GM23338 (cell line): ENCODE data around the gene NID1. TPM values are rescaled to one million over a fixed set of nuclear protein-coding genes. Genes with fewer than 3 reads are reported as not detected.

Experiments used
- ATAC-seq: fragments of 200-7000 bp; cut with Tn5 transposase; 3 replicates; pipeline ENCODE4 v1.9.1; 2020
- DNase-seq: peaks from one replicate; pipeline ENCODE4 v3.0.0-alpha.2; 2015; ENCODE audit warnings: low spot score
- H2AFZ ChIP-seq: fragments of 200-600 bp; sonication (generic); 2 replicates; pipeline ENCODE4 v1.8.0; 2016; ENCODE audit warnings: antibody characterized with exemption, mild to moderate bottlenecking, moderate library complexity
- H3F3A ChIP-seq: fragments of 200-600 bp; sonication (generic); replicated peaks from 2 replicates; pipeline ENCODE4 v1.8.0; 2017; ENCODE audit warnings: antibody characterized with exemption, mixed run types, low read depth
- H3K27ac ChIP-seq: fragments of 200-600 bp; sonication (generic); 2 replicates; pipeline ENCODE4 v1.6.1; 2016; ENCODE audit warnings: low read depth
- H3K27me3 ChIP-seq: fragments of 200-600 bp; sonication (generic); 2 replicates; pipeline ENCODE4 v1.8.0; 2016; ENCODE audit warnings: mild to moderate bottlenecking, mixed run types, moderate library complexity; ENCODE audit not compliant: insufficient read depth
- H3K36me3 ChIP-seq: fragments of 200-600 bp; sonication (generic); 2 replicates; pipeline ENCODE4 v1.8.0; 2016; ENCODE audit warnings: mild to moderate bottlenecking; ENCODE audit not compliant: insufficient read depth
- H3K4me1 ChIP-seq: fragments of 200-600 bp; sonication (generic); 2 replicates; pipeline ENCODE4 v1.8.0; 2016; ENCODE audit warnings: mild to moderate bottlenecking, moderate library complexity; ENCODE audit not compliant: insufficient read depth
- H3K4me2 ChIP-seq: fragments of 200-600 bp; sonication (generic); 2 replicates; pipeline ENCODE4 v1.7.1; 2017; ENCODE audit warnings: mixed run types
- H3K4me3 ChIP-seq: fragments of 200-600 bp; sonication (generic); 2 replicates; pipeline ENCODE4 v1.6.1; 2016; ENCODE audit warnings: mixed run types
- H3K79me2 ChIP-seq: fragments of 200-600 bp; sonication (generic); replicated peaks from 2 replicates; pipeline ENCODE4 v1.8.0; 2017; ENCODE audit warnings: mild to moderate bottlenecking; ENCODE audit not compliant: insufficient read depth
- H3K9me2 ChIP-seq: fragments of 200-600 bp; sonication (generic); 2 replicates; pipeline ENCODE4 v1.8.0; 2017; ENCODE audit not compliant: insufficient read depth
- H4K20me1 ChIP-seq: fragments of 200-600 bp; sonication (generic); replicated peaks from 2 replicates; pipeline ENCODE4 v1.8.0; 2017; ENCODE audit warnings: mild to moderate bottlenecking; ENCODE audit not compliant: insufficient read depth
- H3K27ac Mint-ChIP-seq: 2 replicates; pipeline ENCODE4 v1.8.0; 2020; ENCODE audit warnings: inconsistent platforms, mild to moderate bottlenecking, moderate library complexity, mixed read lengths
- H3K27me3 Mint-ChIP-seq: 3 replicates; pipeline ENCODE4 v1.8.0; 2022; ENCODE audit warnings: low read depth, mild to moderate bottlenecking, moderate library complexity, mixed read lengths, inconsistent platforms; ENCODE audit not compliant: insufficient read depth, poor library complexity
- H3K36me3 Mint-ChIP-seq: 3 replicates; pipeline ENCODE4 v1.8.0; 2021; ENCODE audit warnings: low read depth, mild to moderate bottlenecking, inconsistent platforms, moderate library complexity, mixed read lengths
- H3K4me1 Mint-ChIP-seq: 3 replicates; pipeline ENCODE4 v1.8.0; 2020; ENCODE audit warnings: mild to moderate bottlenecking, inconsistent platforms, mixed read lengths
- H3K4me3 Mint-ChIP-seq: 3 replicates; pipeline ENCODE4 v1.8.0; 2021; ENCODE audit warnings: moderate library complexity, mild to moderate bottlenecking, inconsistent platforms, mixed read lengths
- H3K9me3 Mint-ChIP-seq: 3 replicates; pipeline ENCODE4 v1.8.0; 2020; ENCODE audit warnings: moderate library complexity, mild to moderate bottlenecking, inconsistent platforms, mixed read lengths
- CREB1 ChIP-seq: fragments of 250-450 bp; sonication (Bioruptor Pico); IDR thresholded peaks from 2 replicates; pipeline ENCODE4 v1.5.0; 2020; ENCODE audit warnings: low read depth, mild to moderate bottlenecking, moderate library complexity
- EZH2 ChIP-seq: fragments of 200-600 bp; sonication (generic); IDR thresholded peaks from one replicate; pipeline ENCODE4 v1.8.0; 2017; ENCODE audit warnings: antibody characterized with exemption, mild to moderate bottlenecking, low read depth; ENCODE audit not compliant: unreplicated experiment
- EZH2phosphoT487 ChIP-seq: fragments of 200-600 bp; sonication (generic); IDR thresholded peaks from one replicate; pipeline ENCODE4 v1.8.1; 2018; ENCODE audit warnings: antibody characterized with exemption; ENCODE audit not compliant: unreplicated experiment
- JUNB ChIP-seq: IDR thresholded peaks from one replicate; pipeline ENCODE4 v1.6.1; 2016; ENCODE audit warnings: antibody characterized with exemption; ENCODE audit not compliant: unreplicated experiment
- NANOG ChIP-seq: IDR thresholded peaks from 2 replicates; pipeline ENCODE4 v1.6.1; 2016; ENCODE audit warnings: antibody characterized with exemption, borderline replicate concordance
- POLR2AphosphoS5 ChIP-seq: IDR thresholded peaks from 2 replicates; pipeline ENCODE4 v1.6.1; 2016; ENCODE audit warnings: antibody characterized with exemption, low read depth
- STAT1 ChIP-seq: IDR thresholded peaks from one replicate; pipeline ENCODE4 v1.6.1; 2016; ENCODE audit warnings: antibody characterized with exemption; ENCODE audit not compliant: unreplicated experiment
- ZNF114 ChIP-seq: fragments of 250-450 bp; sonication (Bioruptor Pico); IDR thresholded peaks from 2 replicates; pipeline ENCODE4 v1.5.0; 2020; ENCODE audit warnings: mild to moderate bottlenecking, moderate library complexity
- ZNF331 ChIP-seq: fragments of 250-450 bp; sonication (Bioruptor Pico); IDR thresholded peaks from 2 replicates; pipeline ENCODE4 v1.5.0; 2020; ENCODE audit warnings: low read depth, mild to moderate bottlenecking, moderate library complexity
- polyA plus RNA-seq: library from polyadenylated mRNA; unstranded; fragments of >200 nt; fragmentation: Nextera tagmentation; extraction: Ambion mirVana; gene quantifications from 2 replicates; pipeline ENCODE4 v1.2.1, GENCODE V29; 2016
- total RNA-seq: library from RNA; depleted of rRNA; stranded (reverse); fragments of >200 nt; shearing (Covaris generic); gene quantifications from 2 replicates; pipeline ENCODE4 v1.2.3, GENCODE V29; 2014
- TF ChIP-seq, protein P1 (sequence below), 2 experiments: fragments of 200-600 bp in 1 of 2; sonication (generic) in 1 of 2; conservative IDR thresholded peaks; 2 replicates each; pipeline versions ENCODE4 v1.5.1 to v1.6.1; 2016 to 2017; ENCODE audit warnings: antibody characterized with exemption in 2 of 2, low read depth in 2 of 2, mild to moderate bottlenecking in 2 of 2, moderate library complexity in 1 of 2
- TF ChIP-seq, protein P2 (sequence below): IDR thresholded peaks from one replicate; pipeline ENCODE4 v1.6.1; 2018; ENCODE audit warnings: antibody characterized with exemption; ENCODE audit not compliant: unreplicated experiment
- TF ChIP-seq, protein P3 (sequence below): IDR thresholded peaks from 2 replicates; pipeline ENCODE4 v1.6.1; 2016; ENCODE audit warnings: antibody characterized with exemption
- TF ChIP-seq, protein P4 (sequence below): fragments of 250-450 bp; sonication (Bioruptor Pico); IDR thresholded peaks from 2 replicates; pipeline ENCODE4 v1.5.0; 2020; ENCODE audit warnings: mild to moderate bottlenecking, moderate library complexity

Gene NID1
- total and polyA plus RNA-seq, 2 experiments from 2014 or later, result 7.1 to 32.5 TPM

DNA sequence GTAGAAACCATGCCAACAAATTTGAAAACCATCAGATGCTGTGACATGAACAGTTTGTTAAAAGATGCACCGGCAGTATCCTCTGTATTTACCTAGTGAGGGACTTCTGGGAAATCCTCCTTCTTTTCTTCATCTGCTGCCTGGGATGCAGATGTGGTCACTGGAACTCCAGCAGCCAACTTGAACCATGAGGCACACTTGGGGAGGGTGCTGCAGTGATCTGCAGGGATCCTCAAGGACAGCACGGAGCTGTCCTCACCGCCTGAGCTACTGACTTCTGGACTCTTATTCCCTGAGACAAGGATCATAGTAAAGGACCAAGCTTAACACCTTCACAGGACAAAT is 19.5 kb upstream of the NID1 start (continued):
- no peak for TF ChIP-seq CREB1
- no peak for TF ChIP-seq ZNF331 (CRISPR knock-in tag)
- TF ChIP-seq NANOG, result no peak
- no peak for TF ChIP-seq JUNB

DNA sequence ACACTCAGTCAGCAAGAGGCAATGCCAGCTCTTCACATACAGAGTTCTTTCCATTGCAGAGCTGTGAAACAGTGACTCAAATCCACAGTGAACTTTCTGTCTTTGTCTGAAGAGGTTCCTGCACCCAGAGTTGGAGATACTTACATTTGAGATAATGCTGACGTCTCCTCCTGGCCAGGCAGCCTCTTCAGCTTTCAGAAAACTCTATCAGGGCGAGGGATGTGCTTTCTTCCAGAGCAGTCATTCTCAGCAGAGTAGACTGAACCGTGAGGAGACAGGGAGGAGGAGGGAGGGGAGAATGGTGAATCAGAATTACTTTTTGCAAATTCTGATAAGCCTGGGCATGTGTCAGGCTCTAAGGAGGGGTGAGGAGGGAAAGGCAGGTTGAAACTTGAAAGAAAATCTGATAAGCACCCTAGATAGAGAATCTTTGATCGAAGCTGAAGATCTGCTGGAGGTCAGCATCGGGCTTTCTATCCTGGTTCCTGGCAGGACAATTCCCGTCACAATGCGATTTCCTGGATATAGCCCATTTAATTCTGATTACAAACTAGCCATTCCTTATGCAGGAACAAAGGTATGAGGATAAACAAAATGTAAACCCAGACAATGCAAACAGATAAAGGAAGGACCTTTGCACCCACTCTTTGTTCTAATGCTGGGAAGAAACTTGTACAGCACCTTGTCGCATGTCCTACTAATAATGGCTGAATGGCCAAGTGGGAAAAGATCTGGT is 18.9 kb upstream of the NID1 start:
- Mint-ChIP-seq H3K27ac (no peak overlapping the region), H3K9me3 (no peaks in the 10 kb centered on the region), H3K27me3 (peaks cover 9% of the 10 kb centered on the region), H3K36me3 (no peaks in the 10 kb centered on the region), H3K4me3 (no peak overlapping the region), H3K4me1 (0 out of 3 replicates have a peak, but pooled peaks cover 3% of the 10 kb centered on the region)
- H3K4me3 ChIP-seq, result no peak overlapping the region
- no peak overlapping the region for H3K4me2 ChIP-seq
- H3K27me3 ChIP-seq, result no peaks in the 10 kb centered on the region
- no peak overlapping the region for H3K27ac ChIP-seq
- ATAC-seq, result no peak
- DNase-seq, result no peak
- H2AFZ ChIP-seq, result peak overlapping the region; percentile 81; the same call in 1 of the 2 replicates
- H4K20me1 ChIP-seq, result no peaks in the 10 kb centered on the region
- H3K36me3 ChIP-seq, result no peaks in the 10 kb centered on the region
- no peaks in the 10 kb centered on the region for H3K9me2 ChIP-seq
- no peaks in the 10 kb centered on the region for H3F3A ChIP-seq
- no peaks in the 10 kb centered on the region for H3K79me2 ChIP-seq
- H3K4me1 ChIP-seq, result no peaks in the 10 kb centered on the region
- TF ChIP-seq, protein P1, sequence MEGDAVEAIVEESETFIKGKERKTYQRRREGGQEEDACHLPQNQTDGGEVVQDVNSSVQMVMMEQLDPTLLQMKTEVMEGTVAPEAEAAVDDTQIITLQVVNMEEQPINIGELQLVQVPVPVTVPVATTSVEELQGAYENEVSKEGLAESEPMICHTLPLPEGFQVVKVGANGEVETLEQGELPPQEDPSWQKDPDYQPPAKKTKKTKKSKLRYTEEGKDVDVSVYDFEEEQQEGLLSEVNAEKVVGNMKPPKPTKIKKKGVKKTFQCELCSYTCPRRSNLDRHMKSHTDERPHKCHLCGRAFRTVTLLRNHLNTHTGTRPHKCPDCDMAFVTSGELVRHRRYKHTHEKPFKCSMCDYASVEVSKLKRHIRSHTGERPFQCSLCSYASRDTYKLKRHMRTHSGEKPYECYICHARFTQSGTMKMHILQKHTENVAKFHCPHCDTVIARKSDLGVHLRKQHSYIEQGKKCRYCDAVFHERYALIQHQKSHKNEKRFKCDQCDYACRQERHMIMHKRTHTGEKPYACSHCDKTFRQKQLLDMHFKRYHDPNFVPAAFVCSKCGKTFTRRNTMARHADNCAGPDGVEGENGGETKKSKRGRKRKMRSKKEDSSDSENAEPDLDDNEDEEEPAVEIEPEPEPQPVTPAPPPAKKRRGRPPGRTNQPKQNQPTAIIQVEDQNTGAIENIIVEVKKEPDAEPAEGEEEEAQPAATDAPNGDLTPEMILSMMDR (conservative IDR thresholded peaks at IDR 0.05; ENCODE audit: low read depth in 2 of 2), result no peak
- TF ChIP-seq ZNF114 (CRISPR knock-in tag) (no peak), POLR2AphosphoS5 (no peak), STAT1 (no peak), EZH2phosphoT487 (no peak), EZH2 (no peak), NANOG (no peak), CREB1 (no peak)
- TF ChIP-seq, protein P2, sequence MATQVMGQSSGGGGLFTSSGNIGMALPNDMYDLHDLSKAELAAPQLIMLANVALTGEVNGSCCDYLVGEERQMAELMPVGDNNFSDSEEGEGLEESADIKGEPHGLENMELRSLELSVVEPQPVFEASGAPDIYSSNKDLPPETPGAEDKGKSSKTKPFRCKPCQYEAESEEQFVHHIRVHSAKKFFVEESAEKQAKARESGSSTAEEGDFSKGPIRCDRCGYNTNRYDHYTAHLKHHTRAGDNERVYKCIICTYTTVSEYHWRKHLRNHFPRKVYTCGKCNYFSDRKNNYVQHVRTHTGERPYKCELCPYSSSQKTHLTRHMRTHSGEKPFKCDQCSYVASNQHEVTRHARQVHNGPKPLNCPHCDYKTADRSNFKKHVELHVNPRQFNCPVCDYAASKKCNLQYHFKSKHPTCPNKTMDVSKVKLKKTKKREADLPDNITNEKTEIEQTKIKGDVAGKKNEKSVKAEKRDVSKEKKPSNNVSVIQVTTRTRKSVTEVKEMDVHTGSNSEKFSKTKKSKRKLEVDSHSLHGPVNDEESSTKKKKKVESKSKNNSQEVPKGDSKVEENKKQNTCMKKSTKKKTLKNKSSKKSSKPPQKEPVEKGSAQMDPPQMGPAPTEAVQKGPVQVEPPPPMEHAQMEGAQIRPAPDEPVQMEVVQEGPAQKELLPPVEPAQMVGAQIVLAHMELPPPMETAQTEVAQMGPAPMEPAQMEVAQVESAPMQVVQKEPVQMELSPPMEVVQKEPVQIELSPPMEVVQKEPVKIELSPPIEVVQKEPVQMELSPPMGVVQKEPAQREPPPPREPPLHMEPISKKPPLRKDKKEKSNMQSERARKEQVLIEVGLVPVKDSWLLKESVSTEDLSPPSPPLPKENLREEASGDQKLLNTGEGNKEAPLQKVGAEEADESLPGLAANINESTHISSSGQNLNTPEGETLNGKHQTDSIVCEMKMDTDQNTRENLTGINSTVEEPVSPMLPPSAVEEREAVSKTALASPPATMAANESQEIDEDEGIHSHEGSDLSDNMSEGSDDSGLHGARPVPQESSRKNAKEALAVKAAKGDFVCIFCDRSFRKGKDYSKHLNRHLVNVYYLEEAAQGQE, result no peak
- TF ChIP-seq, protein P3, sequence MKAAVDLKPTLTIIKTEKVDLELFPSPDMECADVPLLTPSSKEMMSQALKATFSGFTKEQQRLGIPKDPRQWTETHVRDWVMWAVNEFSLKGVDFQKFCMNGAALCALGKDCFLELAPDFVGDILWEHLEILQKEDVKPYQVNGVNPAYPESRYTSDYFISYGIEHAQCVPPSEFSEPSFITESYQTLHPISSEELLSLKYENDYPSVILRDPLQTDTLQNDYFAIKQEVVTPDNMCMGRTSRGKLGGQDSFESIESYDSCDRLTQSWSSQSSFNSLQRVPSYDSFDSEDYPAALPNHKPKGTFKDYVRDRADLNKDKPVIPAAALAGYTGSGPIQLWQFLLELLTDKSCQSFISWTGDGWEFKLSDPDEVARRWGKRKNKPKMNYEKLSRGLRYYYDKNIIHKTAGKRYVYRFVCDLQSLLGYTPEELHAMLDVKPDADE, result no peak
- TF ChIP-seq, protein P4, sequence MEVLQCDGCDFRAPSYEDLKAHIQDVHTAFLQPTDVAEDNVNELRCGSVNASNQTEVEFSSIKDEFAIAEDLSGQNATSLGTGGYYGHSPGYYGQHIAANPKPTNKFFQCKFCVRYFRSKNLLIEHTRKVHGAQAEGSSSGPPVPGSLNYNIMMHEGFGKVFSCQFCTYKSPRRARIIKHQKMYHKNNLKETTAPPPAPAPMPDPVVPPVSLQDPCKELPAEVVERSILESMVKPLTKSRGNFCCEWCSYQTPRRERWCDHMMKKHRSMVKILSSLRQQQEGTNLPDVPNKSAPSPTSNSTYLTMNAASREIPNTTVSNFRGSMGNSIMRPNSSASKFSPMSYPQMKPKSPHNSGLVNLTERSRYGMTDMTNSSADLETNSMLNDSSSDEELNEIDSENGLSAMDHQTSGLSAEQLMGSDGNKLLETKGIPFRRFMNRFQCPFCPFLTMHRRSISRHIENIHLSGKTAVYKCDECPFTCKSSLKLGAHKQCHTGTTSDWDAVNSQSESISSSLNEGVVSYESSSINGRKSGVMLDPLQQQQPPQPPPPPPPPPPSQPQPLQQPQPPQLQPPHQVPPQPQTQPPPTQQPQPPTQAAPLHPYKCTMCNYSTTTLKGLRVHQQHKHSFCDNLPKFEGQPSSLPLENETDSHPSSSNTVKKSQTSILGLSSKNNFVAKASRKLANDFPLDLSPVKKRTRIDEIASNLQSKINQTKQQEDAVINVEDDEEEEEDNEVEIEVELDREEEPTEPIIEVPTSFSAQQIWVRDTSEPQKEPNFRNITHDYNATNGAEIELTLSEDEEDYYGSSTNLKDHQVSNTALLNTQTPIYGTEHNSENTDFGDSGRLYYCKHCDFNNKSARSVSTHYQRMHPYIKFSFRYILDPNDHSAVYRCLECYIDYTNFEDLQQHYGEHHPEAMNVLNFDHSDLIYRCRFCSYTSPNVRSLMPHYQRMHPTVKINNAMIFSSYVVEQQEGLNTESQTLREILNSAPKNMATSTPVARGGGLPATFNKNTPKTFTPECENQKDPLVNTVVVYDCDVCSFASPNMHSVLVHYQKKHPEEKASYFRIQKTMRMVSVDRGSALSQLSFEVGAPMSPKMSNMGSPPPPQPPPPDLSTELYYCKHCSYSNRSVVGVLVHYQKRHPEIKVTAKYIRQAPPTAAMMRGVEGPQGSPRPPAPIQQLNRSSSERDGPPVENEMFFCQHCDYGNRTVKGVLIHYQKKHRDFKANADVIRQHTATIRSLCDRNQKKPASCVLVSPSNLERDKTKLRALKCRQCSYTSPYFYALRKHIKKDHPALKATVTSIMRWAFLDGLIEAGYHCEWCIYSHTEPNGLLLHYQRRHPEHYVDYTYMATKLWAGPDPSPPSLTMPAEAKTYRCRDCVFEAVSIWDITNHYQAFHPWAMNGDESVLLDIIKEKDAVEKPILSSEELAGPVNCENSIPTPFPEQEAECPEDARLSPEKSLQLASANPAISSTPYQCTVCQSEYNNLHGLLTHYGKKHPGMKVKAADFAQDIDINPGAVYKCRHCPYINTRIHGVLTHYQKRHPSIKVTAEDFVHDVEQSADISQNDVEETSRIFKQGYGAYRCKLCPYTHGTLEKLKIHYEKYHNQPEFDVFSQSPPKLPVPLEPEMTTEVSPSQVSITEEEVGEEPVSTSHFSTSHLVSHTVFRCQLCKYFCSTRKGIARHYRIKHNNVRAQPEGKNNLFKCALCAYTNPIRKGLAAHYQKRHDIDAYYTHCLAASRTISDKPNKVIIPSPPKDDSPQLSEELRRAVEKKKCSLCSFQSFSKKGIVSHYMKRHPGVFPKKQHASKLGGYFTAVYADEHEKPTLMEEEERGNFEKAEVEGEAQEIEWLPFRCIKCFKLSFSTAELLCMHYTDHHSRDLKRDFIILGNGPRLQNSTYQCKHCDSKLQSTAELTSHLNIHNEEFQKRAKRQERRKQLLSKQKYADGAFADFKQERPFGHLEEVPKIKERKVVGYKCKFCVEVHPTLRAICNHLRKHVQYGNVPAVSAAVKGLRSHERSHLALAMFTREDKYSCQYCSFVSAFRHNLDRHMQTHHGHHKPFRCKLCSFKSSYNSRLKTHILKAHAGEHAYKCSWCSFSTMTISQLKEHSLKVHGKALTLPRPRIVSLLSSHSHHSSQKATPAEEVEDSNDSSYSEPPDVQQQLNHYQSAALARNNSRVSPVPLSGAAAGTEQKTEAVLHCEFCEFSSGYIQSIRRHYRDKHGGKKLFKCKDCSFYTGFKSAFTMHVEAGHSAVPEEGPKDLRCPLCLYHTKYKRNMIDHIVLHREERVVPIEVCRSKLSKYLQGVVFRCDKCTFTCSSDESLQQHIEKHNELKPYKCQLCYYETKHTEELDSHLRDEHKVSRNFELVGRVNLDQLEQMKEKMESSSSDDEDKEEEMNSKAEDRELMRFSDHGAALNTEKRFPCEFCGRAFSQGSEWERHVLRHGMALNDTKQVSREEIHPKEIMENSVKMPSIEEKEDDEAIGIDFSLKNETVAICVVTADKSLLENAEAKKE (CRISPR knock-in tag), result no peak
